ENCODE results near the gene TNFAIP3.

DNA sequence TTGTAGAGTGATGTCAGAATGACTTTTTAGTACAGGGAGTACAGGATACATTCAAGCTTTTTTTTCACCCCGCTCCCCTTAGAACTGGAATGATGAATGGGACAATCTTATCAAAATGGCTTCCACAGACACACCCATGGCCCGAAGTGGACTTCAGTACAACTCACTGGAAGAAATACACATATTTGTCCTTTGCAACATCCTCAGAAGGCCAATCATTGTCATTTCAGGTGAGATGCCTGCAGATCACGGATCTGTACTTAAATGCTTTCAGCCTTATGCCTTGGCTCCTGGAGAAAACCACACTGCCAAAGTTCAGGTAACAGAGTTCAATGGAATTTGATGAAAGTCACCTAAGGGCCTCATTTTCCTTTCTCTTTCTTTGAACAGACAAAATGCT, 8.5 kb downstream of the TNFAIP3 start:
- TF ChIP-seq, protein P1, sequence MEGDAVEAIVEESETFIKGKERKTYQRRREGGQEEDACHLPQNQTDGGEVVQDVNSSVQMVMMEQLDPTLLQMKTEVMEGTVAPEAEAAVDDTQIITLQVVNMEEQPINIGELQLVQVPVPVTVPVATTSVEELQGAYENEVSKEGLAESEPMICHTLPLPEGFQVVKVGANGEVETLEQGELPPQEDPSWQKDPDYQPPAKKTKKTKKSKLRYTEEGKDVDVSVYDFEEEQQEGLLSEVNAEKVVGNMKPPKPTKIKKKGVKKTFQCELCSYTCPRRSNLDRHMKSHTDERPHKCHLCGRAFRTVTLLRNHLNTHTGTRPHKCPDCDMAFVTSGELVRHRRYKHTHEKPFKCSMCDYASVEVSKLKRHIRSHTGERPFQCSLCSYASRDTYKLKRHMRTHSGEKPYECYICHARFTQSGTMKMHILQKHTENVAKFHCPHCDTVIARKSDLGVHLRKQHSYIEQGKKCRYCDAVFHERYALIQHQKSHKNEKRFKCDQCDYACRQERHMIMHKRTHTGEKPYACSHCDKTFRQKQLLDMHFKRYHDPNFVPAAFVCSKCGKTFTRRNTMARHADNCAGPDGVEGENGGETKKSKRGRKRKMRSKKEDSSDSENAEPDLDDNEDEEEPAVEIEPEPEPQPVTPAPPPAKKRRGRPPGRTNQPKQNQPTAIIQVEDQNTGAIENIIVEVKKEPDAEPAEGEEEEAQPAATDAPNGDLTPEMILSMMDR (IDR thresholded peaks at IDR 0.05), result no peak
- no peak for TF ChIP-seq EZH2 (IDR thresholded peaks at IDR 0.05; ENCODE audit: borderline replicate concordance, insufficient read depth, low read depth, low read length, poor library complexity, severe bottlenecking)
